Measurements from ENCODE around the gene DSP.

- no peak for TF ChIP-seq EP300 (IDR thresholded peaks at IDR 0.05)
- TF ChIP-seq, protein P1, sequence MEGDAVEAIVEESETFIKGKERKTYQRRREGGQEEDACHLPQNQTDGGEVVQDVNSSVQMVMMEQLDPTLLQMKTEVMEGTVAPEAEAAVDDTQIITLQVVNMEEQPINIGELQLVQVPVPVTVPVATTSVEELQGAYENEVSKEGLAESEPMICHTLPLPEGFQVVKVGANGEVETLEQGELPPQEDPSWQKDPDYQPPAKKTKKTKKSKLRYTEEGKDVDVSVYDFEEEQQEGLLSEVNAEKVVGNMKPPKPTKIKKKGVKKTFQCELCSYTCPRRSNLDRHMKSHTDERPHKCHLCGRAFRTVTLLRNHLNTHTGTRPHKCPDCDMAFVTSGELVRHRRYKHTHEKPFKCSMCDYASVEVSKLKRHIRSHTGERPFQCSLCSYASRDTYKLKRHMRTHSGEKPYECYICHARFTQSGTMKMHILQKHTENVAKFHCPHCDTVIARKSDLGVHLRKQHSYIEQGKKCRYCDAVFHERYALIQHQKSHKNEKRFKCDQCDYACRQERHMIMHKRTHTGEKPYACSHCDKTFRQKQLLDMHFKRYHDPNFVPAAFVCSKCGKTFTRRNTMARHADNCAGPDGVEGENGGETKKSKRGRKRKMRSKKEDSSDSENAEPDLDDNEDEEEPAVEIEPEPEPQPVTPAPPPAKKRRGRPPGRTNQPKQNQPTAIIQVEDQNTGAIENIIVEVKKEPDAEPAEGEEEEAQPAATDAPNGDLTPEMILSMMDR (IDR thresholded peaks at IDR 0.05), result no peak
These were observed 36.2 kb upstream of the DSP start for GRCh38 chr6:7505189-7505699.

Measured in sigmoid colon (tissue), 4 donors.